ENCODE measurements around the gene FKBP2.

- TF ChIP-seq CTCF (IDR thresholded peaks at IDR 0.05) (no peak), POLR2A (IDR thresholded peaks at IDR 0.05) (no peak)
These were observed 13.4 kb downstream of the FKBP2 start for GRCh38 chr11:64254326-64254725.
